HG03571 (cell line): ENCODE data around the gene PCK1.

Experiments used
- ATAC-seq: cut with Tn5 transposase; IDR thresholded peaks from one replicate; pipeline ENCODE4 v1.9.1; 2021; ENCODE audit not compliant: unreplicated experiment

The PCK1 gene

GRCh38 chr20:57600320-57601210, 39.7 kb downstream of the PCK1 start:
- ATAC-seq = no peak

- no peak for ATAC-seq
Measured at GRCh38 chr20:57601211-57601570, 40.3 kb downstream of the PCK1 start.

- ATAC-seq = no peak
Measured at GRCh38 chr20:57601737-57602136, 40.8 kb downstream of the PCK1 start.

GRCh38 chr20:57603120-57603519, 42.2 kb downstream of the PCK1 start:
- no peak for ATAC-seq

GRCh38 chr20:57605045-57605444, 44.1 kb downstream of the PCK1 start:
- no peak for ATAC-seq

GRCh38 chr20:57605878-57606277, 45.0 kb downstream of the PCK1 start:
- no peak for ATAC-seq

GRCh38 chr20:57608516-57608915, 47.6 kb downstream of the PCK1 start:
- no peak for ATAC-seq

GRCh38 chr20:57609086-57609841, 48.4 kb downstream of the PCK1 start:
- ATAC-seq = no peak

- ATAC-seq = no peak
Measured at GRCh38 chr20:57609842-57610167, 48.9 kb downstream of the PCK1 start.

GRCh38 chr20:57610261-57610952, 49.5 kb downstream of the PCK1 start:
- no peak for ATAC-seq

GRCh38 chr20:57611586-57612311, 50.8 kb downstream of the PCK1 start:
- ATAC-seq = no peak

GRCh38 chr20:57612436-57612835, 51.5 kb downstream of the PCK1 start:
- no peak for ATAC-seq

GRCh38 chr20:57612916-57613315, 52.0 kb downstream of the PCK1 start:
- no peak for ATAC-seq

GRCh38 chr20:57613481-57613921, 52.6 kb downstream of the PCK1 start:
- ATAC-seq = no peak

GRCh38 chr20:57614490-57615444, 53.9 kb downstream of the PCK1 start:
- no peak for ATAC-seq

- ATAC-seq = no peak
Measured at GRCh38 chr20:57615445-57615811, 54.5 kb downstream of the PCK1 start.

GRCh38 chr20:57616143-57616951, 55.4 kb downstream of the PCK1 start:
- no peak for ATAC-seq

GRCh38 chr20:57617079-57617795, 56.3 kb downstream of the PCK1 start:
- no peak for ATAC-seq
